Subcutaneous preadipocyte (primary cell): ENCODE measurements around the gene IKBKE. TPM values are rescaled to one million over a fixed set of nuclear protein-coding genes. Genes with fewer than 3 reads are reported as not detected.

Experiments used
- small RNA-seq: library from RNA; depleted of rRNA; stranded (forward); fragments of <200 nt; gene quantifications from one replicate; pipeline ENCODE3, GENCODE V24; 2012
- total RNA-seq: library from RNA; depleted of rRNA; stranded (reverse); fragments of >200 nt; gene quantifications from 2 replicates; pipeline ENCODE4 v1.2.3, GENCODE V29; 2012

The IKBKE gene
- 11.8 and 16.4 TPM in 2 replicates for total RNA-seq

DNA sequence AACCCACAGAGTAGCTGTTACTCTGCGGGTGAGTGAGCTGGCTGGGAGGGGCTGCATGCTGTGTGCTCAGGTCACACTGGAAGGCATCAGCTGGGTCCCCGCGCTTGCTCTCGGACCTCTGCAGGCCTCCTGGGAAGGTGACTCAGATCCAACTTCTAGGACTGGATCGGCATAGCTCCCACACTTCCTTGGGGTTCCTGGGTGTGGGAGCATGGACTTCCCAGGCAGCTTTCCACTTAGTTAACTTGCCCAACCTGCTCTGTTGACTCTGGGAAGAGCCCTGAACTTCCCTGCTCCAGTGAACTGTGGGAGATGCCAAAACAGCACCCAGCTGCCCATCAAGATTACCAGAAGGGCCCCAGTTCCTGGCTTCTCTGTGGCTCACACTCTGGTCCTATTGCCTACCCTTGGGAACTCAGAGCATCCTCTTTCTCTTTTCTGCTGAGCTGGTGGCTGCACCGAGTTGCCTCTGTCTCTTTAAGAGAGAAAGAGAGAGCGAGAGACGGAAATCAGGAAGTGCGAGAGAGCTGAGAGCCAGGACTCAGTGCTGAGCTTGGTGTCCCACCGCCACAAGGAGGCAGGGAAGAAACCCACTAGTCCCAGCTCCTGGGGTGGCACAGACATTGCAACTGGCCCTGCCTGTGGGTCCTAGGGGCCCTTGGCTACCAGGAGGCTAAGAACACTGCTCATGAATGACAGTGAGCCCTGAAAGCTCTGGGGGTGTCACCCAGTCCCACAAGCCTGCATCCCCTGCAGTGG lies at the start of gene IKBKE:
TSS of gene IKBKE (plus strand) at position 544 of the 759 bp plus-strand sequence. CDS start 2,752 bp downstream, outside the sequence.

DNA sequence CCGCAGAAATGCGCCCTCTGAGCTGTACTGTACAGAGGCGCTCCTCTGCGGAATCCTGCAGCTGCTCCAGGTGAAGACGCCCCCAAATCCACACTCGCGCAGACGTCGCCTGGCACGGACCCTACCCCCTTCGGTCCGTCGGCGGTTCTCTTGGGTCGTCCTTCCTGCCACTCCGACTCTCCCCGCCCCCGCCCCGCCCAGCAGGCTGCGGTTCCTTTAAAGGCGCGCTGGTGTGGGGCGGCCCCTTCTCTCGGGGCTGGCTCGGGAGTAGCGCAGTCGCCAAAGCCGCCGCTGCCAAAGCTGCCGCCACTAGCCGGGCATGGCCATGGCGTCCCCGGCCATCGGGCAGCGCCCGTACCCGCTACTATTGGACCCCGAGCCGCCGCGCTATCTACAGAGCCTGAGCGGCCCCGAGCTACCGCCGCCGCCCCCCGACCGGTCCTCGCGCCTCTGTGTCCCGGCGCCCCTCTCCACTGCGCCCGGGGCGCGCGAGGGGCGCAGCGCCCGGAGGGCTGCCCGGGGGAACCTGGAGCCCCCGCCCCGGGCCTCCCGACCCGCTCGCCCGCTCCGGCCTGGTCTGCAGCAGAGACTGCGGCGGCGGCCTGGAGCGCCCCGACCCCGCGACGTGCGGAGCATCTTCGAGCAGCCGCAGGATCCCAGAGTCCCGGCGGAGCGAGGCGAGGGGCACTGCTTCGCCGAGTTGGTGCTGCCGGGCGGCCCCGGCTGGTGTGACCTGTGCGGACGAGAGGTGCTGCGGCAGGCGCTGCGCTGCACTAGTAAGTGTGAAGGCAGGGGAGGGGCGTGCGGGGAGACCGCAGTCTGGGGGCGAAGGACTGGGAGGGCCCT lies 37.2 kb downstream of the IKBKE start, which contains the start of gene RASSF5:
TSS of gene RASSF5 (plus strand) at position 248 of the 846 bp plus-strand sequence. CDS start at position 320, 72 bp downstream.

Small RNA genes within 50 kb of the gene (small RNA-seq; reads per million reads assigned to genes)
- 0.14 reads per million for gene MIR6769B

Other genes starting within 250 kb of the IKBKE start
- 1.8 and 2.7 TPM in 2 replicates for gene RASSF5, start 37.1 kb downstream of the IKBKE start, total RNA-seq
- gene EIF2D, start 142.0 kb downstream of the IKBKE start, total RNA-seq: 51.4 and 59.6 TPM in 2 replicates
- gene DYRK3, start 165.1 kb downstream of the IKBKE start, total RNA-seq: 26.5 and 30.5 TPM in 2 replicates
- 26.8 and 29.8 TPM in 2 replicates for gene MAPKAPK2, start 214.4 kb downstream of the IKBKE start, total RNA-seq